Activated CD4-positive, alpha-beta T cell treated with anti-CD3 and anti-CD28 coated beads, Interleukin-2, amount 10 ng/mL, durations not matched to agents 24 days and 14 days (primary cell): ENCODE measurements around the gene PTPN5. TPM values are rescaled to one million over a fixed set of nuclear protein-coding genes. Genes with fewer than 3 reads are reported as not detected.

Experiments used
- DNase-seq: peaks from one replicate; pipeline ENCODE4 v3.0.0; 2022
- H3K27ac Mint-ChIP-seq: one replicate; pipeline ENCODE4 v1.8.0; 2022; ENCODE audit warnings: mild to moderate bottlenecking, mixed read lengths
- H3K27me3 Mint-ChIP-seq: one replicate; pipeline ENCODE4 v1.8.0; 2022; ENCODE audit warnings: mixed read lengths
- H3K36me3 Mint-ChIP-seq: one replicate; pipeline ENCODE4 v1.8.0; 2022; ENCODE audit warnings: low read depth, mild to moderate bottlenecking, mixed read lengths
- H3K4me1 Mint-ChIP-seq: one replicate; pipeline ENCODE4 v1.8.0; 2021; ENCODE audit warnings: mixed read lengths
- H3K4me3 Mint-ChIP-seq: one replicate; pipeline ENCODE4 v1.8.0; 2022; ENCODE audit warnings: mild to moderate bottlenecking, moderate library complexity, mixed read lengths
- H3K9me3 Mint-ChIP-seq: one replicate; pipeline ENCODE4 v1.8.0; 2021; ENCODE audit warnings: mixed read lengths
- intact Hi-C: fragments of 100-400 bp; cut with micrococcal nuclease; formaldehyde crosslinking; loops from one replicate; pipeline ENCODE4 v1.15.1; 2023
- total RNA-seq: library from RNA; stranded (reverse); gene quantifications from 2 replicates; pipeline ENCODE4 v1.2.3, GENCODE V29; 2022

The PTPN5 gene
- total RNA-seq, 1 donor from 2014 or later, result not detected

- no peak overlapping the region for H3K27ac Mint-ChIP-seq
- H3K4me3 Mint-ChIP-seq, result no peak overlapping the region
- H3K36me3 Mint-ChIP-seq, result no peaks in the 10 kb centered on the region
- intact Hi-C loops, result no loop called here
- DNase-seq, result no peak
- no peaks in the 10 kb centered on the region for H3K4me1 Mint-ChIP-seq
- H3K27me3 Mint-ChIP-seq, result peaks cover 43% of the 10 kb centered on the region
- no peaks in the 10 kb centered on the region for H3K9me3 Mint-ChIP-seq
Observed at GRCh38 chr11:18785411-18785810, 6.2 kb downstream of the PTPN5 start.

DNA sequence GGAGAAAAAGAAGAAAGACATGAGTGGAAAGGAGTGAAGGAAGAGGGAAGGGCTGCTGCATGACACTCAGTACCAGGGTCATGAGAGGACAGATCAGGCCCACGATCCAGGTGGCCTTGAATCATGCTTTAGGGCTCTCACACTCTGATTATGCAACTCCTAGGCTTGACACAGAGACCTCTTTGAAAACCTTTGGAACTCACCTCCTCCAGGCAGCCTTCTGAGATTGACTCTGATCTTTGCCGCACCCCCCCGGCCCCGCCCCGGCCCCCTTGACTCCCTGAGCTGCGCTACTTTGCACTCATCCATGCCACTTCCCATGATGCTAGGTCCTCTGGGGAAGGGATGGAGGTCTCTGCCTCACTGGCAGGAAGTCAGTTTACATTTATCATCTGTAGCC is 10.7 kb downstream of the PTPN5 start:
- no peak overlapping the region for H3K27ac Mint-ChIP-seq
- no peak overlapping the region for H3K4me3 Mint-ChIP-seq
- DNase-seq, result no peak
- H3K9me3 Mint-ChIP-seq, result no peaks in the 10 kb centered on the region
- H3K4me1 Mint-ChIP-seq, result peaks cover 14% of the 10 kb centered on the region
- no peaks in the 10 kb centered on the region for H3K36me3 Mint-ChIP-seq
- intact Hi-C loops, result no loop called here
- peaks cover 7% of the 10 kb centered on the region for H3K27me3 Mint-ChIP-seq

DNA sequence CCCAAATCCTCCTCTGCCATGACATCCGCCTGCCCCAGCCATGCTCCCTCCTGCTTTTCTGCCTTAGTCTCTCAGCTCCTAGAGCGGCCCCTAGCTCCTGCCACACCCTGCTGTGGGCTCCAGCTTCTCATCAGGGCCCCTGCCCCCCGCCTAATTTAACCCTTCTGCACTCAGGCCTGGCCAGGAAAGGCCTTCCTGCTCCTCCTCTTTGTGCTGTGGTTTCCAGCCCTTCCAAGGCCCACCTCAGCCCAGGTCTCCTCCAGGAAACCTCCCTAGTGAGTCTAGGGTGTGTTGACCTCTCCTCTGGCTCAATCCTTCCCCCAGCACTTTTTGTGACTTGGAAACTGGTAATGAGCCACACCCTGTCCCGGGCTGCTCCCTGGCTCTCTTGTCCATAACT is 11.3 kb downstream of the PTPN5 start:
- Mint-ChIP-seq H3K27me3 (peaks cover 6% of the 10 kb centered on the region), H3K9me3 (no peaks in the 10 kb centered on the region), H3K36me3 (no peaks in the 10 kb centered on the region), H3K27ac (no peak overlapping the region), H3K4me1 (peaks cover 14% of the 10 kb centered on the region), H3K4me3 (no peak overlapping the region)
- no peak for DNase-seq
- intact Hi-C loops, result no loop called here

DNA sequence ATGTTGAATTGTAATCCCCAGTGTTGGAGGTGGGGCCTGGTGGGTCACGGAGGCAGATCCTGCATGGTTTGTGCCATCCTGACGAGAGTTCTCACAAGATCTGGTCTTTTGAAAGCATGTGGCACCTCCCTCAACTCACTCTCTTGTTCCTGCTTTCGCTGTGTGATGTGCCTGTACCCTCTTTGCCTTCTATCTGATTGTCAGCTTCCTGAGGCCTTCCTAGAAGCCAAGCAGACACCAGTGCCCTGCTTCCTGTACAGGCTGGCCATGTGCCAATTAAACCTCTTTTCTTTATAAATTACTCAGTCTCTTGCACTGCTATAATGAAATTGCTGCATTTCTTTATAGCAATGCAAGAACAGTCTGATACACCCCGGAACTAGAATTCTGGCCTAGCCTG is 13.1 kb downstream of the PTPN5 start:
- intact Hi-C loops, result no loop called here
- H3K27ac Mint-ChIP-seq, result peak overlapping the region; percentile 0

GRCh38 chr11:18776324-18776723 is 15.3 kb downstream of the PTPN5 start:
- intact Hi-C loops, result no loop called here
- DNase-seq, result no peak
- no peak overlapping the region for H3K27ac Mint-ChIP-seq
- H3K9me3 Mint-ChIP-seq, result no peaks in the 10 kb centered on the region
- H3K27me3 Mint-ChIP-seq, result peaks cover 5% of the 10 kb centered on the region
- H3K4me3 Mint-ChIP-seq, result no peak overlapping the region
- peaks cover 14% of the 10 kb centered on the region for H3K4me1 Mint-ChIP-seq
- no peaks in the 10 kb centered on the region for H3K36me3 Mint-ChIP-seq

More for the DNA sequence above, 13.1 kb downstream of the PTPN5 start:
- Mint-ChIP-seq H3K27me3 (no peaks in the 10 kb centered on the region), H3K36me3 (no peaks in the 10 kb centered on the region), H3K4me1 (peaks cover 14% of the 10 kb centered on the region), H3K9me3 (no peaks in the 10 kb centered on the region), H3K4me3 (no peak overlapping the region)
- DNase-seq, result no peak

GRCh38 chr11:18775492-18776292 is 15.9 kb downstream of the PTPN5 start:
- peaks cover 14% of the 10 kb centered on the region for H3K4me1 Mint-ChIP-seq
- no peaks in the 10 kb centered on the region for H3K9me3 Mint-ChIP-seq
- H3K27me3 Mint-ChIP-seq, result peaks cover 7% of the 10 kb centered on the region
- H3K36me3 Mint-ChIP-seq, result no peaks in the 10 kb centered on the region
- intact Hi-C loops, result loop anchor here (1.0 kb wide), 2 partner anchors 27 to 78 kb away; no protein-coding TSS in a partner anchor
- no peak overlapping the region for H3K27ac Mint-ChIP-seq
- peak; percentile 90 for DNase-seq
- no peak overlapping the region for H3K4me3 Mint-ChIP-seq

DNA sequence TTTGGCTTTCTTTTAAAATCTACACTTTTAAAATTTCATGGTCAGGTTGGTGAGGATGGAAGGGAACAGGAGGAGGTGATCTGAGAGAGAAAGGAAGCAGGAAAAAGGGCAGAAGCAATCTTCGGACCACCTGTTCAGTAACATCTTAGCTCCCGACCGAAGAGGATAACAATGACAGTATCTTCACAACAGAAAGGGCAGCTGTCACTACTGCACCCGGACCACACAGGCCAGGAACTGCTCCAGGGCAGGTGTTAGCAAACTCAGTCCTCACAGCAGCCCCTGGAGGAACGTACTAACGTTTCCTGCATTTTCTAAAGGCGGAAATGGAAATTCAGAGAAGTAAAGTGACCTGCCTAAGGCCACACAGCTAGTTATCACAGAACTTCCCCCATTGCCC is 16.8 kb downstream of the PTPN5 start:
- H3K27me3 Mint-ChIP-seq, result peaks cover 7% of the 10 kb centered on the region
- no peaks in the 10 kb centered on the region for H3K9me3 Mint-ChIP-seq
- intact Hi-C loops, result loop anchor here (1.0 kb wide), 2 partner anchors 28 to 78 kb away; no protein-coding TSS in a partner anchor
- no peaks in the 10 kb centered on the region for H3K36me3 Mint-ChIP-seq
- peaks cover 14% of the 10 kb centered on the region for H3K4me1 Mint-ChIP-seq
- H3K27ac Mint-ChIP-seq, result no peak overlapping the region
- no peak overlapping the region for H3K4me3 Mint-ChIP-seq
- no peak for DNase-seq

DNA sequence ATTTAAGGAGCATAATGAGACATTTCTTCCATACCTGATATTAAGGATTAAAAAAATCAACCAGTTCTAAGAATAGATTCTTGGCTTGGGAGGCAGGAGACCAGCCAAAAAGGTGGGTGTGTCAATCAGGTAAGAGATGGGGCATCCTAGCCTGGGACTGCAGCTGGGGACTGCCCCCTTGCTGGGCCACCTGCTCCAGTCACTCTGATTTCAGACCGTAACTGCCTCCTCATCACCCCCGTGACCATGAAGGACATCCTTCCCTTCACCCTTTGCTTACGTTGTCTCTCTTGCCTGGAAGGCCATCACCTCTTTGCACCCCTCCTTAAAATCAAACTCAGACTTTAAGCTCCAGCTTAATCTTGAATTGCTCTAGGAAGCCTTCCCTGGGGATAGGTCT is 17.9 kb downstream of the PTPN5 start:
- Mint-ChIP-seq H3K4me1 (peaks cover 17% of the 10 kb centered on the region), H3K27me3 (peaks cover 7% of the 10 kb centered on the region), H3K9me3 (no peaks in the 10 kb centered on the region), H3K27ac (no peak overlapping the region), H3K4me3 (no peak overlapping the region), H3K36me3 (no peaks in the 10 kb centered on the region)
- intact Hi-C loops, result no loop called here
- no peak for DNase-seq

GRCh38 chr11:18773104-18773503 is 18.5 kb downstream of the PTPN5 start:
- Mint-ChIP-seq H3K9me3 (no peaks in the 10 kb centered on the region), H3K36me3 (no peaks in the 10 kb centered on the region), H3K27ac (no peak overlapping the region), H3K4me1 (peaks cover 16% of the 10 kb centered on the region), H3K4me3 (no peak overlapping the region), H3K27me3 (peaks cover 7% of the 10 kb centered on the region)
- intact Hi-C loops, result no loop called here
- DNase-seq, result no peak

- DNase-seq, result no peak
- Mint-ChIP-seq H3K4me1 (peaks cover 18% of the 10 kb centered on the region), H3K27ac (no peak overlapping the region), H3K9me3 (no peaks in the 10 kb centered on the region), H3K36me3 (no peaks in the 10 kb centered on the region), H3K27me3 (peaks cover 7% of the 10 kb centered on the region), H3K4me3 (no peak overlapping the region)
- intact Hi-C loops, result no loop called here
Observed at GRCh38 chr11:18772211-18772610, 19.4 kb downstream of the PTPN5 start.

DNA sequence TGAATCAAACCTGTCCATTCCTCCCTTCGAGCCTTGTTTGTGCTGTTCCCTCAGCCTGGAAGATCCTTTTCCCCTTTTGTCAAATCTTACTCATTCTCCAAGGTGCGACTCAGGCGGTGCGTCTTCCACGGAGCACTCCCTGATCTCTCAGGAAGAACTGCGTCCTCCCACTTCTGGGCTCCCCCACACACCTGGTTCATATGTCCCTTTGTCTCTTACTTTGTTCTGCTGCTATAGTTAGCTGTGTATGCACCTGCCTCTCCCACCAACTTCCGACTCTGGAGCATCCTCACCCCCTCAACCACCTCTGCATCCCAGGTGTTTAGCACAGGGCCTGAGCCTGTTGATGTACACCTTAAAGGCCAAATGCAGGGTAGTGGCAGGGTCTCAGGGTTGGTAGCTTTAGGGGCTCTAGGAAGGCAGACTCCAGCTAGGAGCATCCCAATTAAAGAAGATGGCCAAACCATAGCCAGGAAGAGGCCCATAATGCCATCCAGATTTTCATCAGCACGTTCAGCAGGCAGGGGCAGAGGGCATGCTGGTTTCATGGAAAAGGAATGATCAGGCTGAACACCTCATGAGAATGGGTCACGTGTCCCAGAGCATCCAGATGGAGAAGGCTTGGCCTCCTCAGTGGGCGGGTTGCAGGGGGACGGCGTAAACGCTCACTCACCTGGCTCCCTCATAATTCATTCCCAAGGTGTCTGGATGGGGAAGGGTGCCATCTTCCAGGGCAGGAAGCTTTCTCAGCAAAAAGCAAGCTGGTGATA is 20.1 kb downstream of the PTPN5 start:
- Mint-ChIP-seq H3K4me1 (peaks cover 18% of the 10 kb centered on the region), H3K36me3 (no peaks in the 10 kb centered on the region)
- DNase-seq, result no peak

DNA sequence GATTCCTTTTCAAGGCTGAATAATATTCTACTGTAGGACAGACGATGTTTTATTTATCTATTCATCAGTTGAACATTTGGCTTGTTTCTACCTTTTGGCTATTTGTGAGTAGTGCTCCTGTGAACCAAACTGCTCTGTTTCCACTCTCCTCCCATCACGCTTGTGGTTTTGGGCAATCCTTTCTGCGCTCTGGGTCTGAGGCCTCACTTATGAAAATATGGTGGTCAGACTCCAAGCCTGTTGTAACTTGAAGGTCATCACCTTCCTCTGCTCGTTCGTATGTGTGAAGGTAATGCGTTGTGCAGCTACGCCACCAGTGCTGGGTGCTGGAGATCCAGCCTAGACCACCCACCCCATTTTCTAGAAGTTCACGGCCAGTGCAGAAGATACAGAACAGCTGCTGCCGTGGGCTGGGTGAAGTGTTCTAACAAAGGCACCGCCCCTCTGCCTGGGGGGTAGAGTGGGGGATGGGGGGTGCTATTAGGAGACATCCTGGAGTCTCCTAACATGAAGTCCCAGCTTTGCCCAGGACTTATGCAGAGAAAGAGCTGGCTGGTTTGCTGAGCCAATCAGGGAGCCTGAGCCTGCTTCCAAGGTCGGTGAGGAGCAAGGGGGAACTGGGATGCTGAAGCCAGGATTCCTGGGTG is 21.0 kb downstream of the PTPN5 start:
- no peak overlapping the region for H3K27ac Mint-ChIP-seq
- no peaks in the 10 kb centered on the region for H3K9me3 Mint-ChIP-seq
- H3K4me3 Mint-ChIP-seq, result no peak overlapping the region
- no peak for DNase-seq
- H3K4me1 Mint-ChIP-seq, result peaks cover 16% of the 10 kb centered on the region
- H3K36me3 Mint-ChIP-seq, result no peaks in the 10 kb centered on the region
- intact Hi-C loops, result no loop called here
- peaks cover 7% of the 10 kb centered on the region for H3K27me3 Mint-ChIP-seq

More for the DNA sequence above, 20.1 kb downstream of the PTPN5 start:
- Mint-ChIP-seq H3K27ac (no peak overlapping the region), H3K27me3 (peaks cover 7% of the 10 kb centered on the region), H3K9me3 (no peaks in the 10 kb centered on the region), H3K4me3 (no peak overlapping the region)
- intact Hi-C loops, result no loop called here

DNA sequence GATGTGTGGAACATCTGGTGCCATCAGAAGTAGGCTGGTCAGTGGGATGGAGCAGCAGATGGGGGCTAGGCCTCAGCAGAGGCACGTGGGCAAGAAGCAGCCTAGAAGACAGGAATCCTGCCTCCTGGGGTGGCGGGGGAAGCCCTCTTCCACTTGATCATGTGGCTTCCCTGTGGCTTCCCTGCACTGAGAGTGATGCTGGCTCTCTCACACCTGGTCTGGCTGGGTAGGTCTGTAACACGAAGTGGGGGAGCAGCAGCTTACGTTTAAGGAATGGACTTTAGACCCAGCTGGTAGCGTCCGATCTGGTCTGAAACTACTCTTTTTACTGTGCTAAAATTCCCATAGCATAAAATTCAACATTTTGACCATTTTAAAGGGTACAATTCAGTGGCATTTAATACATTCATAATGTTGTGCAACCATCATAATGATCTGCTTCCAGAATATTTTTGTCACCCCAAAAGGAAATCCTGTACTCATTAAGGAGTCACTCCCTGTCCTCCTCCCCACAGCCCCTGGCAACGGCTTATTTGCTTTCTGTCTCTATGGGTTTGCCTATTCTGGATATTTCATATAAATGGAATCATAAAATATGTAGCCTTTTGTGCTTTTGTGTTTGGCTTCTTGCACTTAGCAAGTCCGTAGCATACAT is 21.7 kb downstream of the PTPN5 start:
- Mint-ChIP-seq H3K4me3 (no peak overlapping the region), H3K27ac (no peak overlapping the region), H3K27me3 (peaks cover 7% of the 10 kb centered on the region), H3K4me1 (peaks cover 16% of the 10 kb centered on the region), H3K36me3 (no peaks in the 10 kb centered on the region), H3K9me3 (no peaks in the 10 kb centered on the region)
- DNase-seq, result no peak
- intact Hi-C loops, result loop anchor here (10.0 kb wide), 2 partner anchors 525 to 655 kb away; partner anchors contain the start of gene SAA2
